Suprapubic skin (tissue), 4 donors: Measurements from ENCODE around the gene LSP1. TPM values are rescaled to one million over a fixed set of nuclear protein-coding genes. Genes with fewer than 3 reads are reported as not detected.
A peak's percentile ranks its signal among the peaks of the same experiment; 100 is the strongest.

ENCODE experiments used
- DNase-seq, 2 donors: peaks; one replicate each; pipeline ENCODE4 v3.0.0-alpha.2; 2019; ENCODE audit warnings: low spot score in 2 of 2
- H3K27ac ChIP-seq: fragments of 200-600 bp; sonication (generic); one replicate; pipeline ENCODE4 v1.5.1; 2019
- H3K27me3 ChIP-seq: fragments of 200-600 bp; sonication (generic); one replicate; pipeline ENCODE4 v1.5.1; 2019
- H3K36me3 ChIP-seq: fragments of 200-600 bp; sonication (generic); one replicate; pipeline ENCODE4 v1.5.1; 2019
- H3K4me1 ChIP-seq: fragments of 200-600 bp; sonication (generic); one replicate; pipeline ENCODE4 v1.5.1; 2019
- H3K4me3 ChIP-seq: fragments of 200-600 bp; sonication (generic); one replicate; pipeline ENCODE4 v1.5.1; 2019; ENCODE audit warnings: mild to moderate bottlenecking
- H3K9me3 ChIP-seq: fragments of 200-600 bp; sonication (generic); one replicate; pipeline ENCODE4 v1.5.1; 2019
- CTCF ChIP-seq, 2 donors: fragments of 200-600 bp in 1 of 2; fragments of 450-650 bp in 1 of 2; sonication (generic) in 1 of 2; IDR thresholded peaks; one replicate each; pipeline ENCODE4 v1.5.1; 2016 to 2019; ENCODE audit warnings: antibody characterized with exemption in 2 of 2, mild to moderate bottlenecking in 1 of 2, moderate library complexity in 1 of 2
- EP300 ChIP-seq: sonication (generic); formaldehyde crosslinking; IDR thresholded peaks from one replicate; pipeline ENCODE4 v1.6.1; 2017; ENCODE audit warnings: antibody characterized with exemption
- POLR2A ChIP-seq, 2 donors: fragments of 450-650 bp; IDR thresholded peaks; one replicate each; pipeline ENCODE4 v1.6.1; 2017; ENCODE audit warnings: antibody characterized with exemption in 2 of 2, mild to moderate bottlenecking in 2 of 2, moderate library complexity in 2 of 2
- POLR2AphosphoS5 ChIP-seq, 3 donors: sonication (generic); formaldehyde crosslinking; IDR thresholded peaks; one replicate each; pipeline ENCODE4 v1.6.1; 2017; ENCODE audit warnings: antibody characterized with exemption in 3 of 3
- WGBS: methylation state at CpG from one replicate; pipeline ENCODE4 v1.1.5; 2018; 5-methylcytosine and 5-hydroxymethylcytosine counted together
- total RNA-seq, 4 donors: library from RNA; depleted of rRNA; stranded (reverse); fragments of >200 nt; gene quantifications; one replicate each; pipeline ENCODE4 v1.1.0, GENCODE V29; 2016

The LSP1 gene
- total RNA-seq, 4 donors from 2014 or later, result 70.4 to 134 (median 107) TPM

GRCh38 chr11:1852271-1852876 is 510 bp upstream of the LSP1 start:
- WGBS, result 80% methylated on average over 17 of the region's 25 CpGs
- Histone ChIP-seq H3K36me3 (no peaks in the 10 kb centered on the region), H3K9me3 (no peaks in the 10 kb centered on the region), H3K27me3 (no peaks in the 10 kb centered on the region), H3K4me1 (no peaks in the 10 kb centered on the region), H3K27ac (no peak overlapping the region), H3K4me3 (peak overlapping the region; percentile 5)
- DNase-seq, result no peak
- no peak for TF ChIP-seq EP300
- no peak for TF ChIP-seq CTCF (IDR thresholded peaks at IDR 0.05)
- TF ChIP-seq POLR2AphosphoS5 (IDR thresholded peaks at IDR 0.05), result no peak
- TF ChIP-seq POLR2A (IDR thresholded peaks at IDR 0.05), result no peak

- H3K4me3 ChIP-seq, result peak overlapping the region; percentile 29
- H3K9me3 ChIP-seq, result no peaks in the 10 kb centered on the region
- TF ChIP-seq POLR2AphosphoS5 (IDR thresholded peaks at IDR 0.05), result no peak
- no peak for TF ChIP-seq EP300
- TF ChIP-seq POLR2A (IDR thresholded peaks at IDR 0.05), result no peak
- no peak for TF ChIP-seq CTCF (IDR thresholded peaks at IDR 0.05)
- WGBS, result 96% methylated on average over 9 of the region's 19 CpGs
- no peaks in the 10 kb centered on the region for H3K36me3 ChIP-seq
- no peak overlapping the region for H3K27ac ChIP-seq
- no peaks in the 10 kb centered on the region for H3K27me3 ChIP-seq
- H3K4me1 ChIP-seq, result no peaks in the 10 kb centered on the region
- DNase-seq, result no peak
Measured at GRCh38 chr11:1853376-1854131, 670 bp downstream of the LSP1 start.

GRCh38 chr11:1854132-1854948 is 1.5 kb downstream of the LSP1 start:
- Histone ChIP-seq H3K27me3 (no peaks in the 10 kb centered on the region), H3K4me1 (no peaks in the 10 kb centered on the region), H3K9me3 (no peaks in the 10 kb centered on the region), H3K27ac (no peak overlapping the region), H3K36me3 (no peaks in the 10 kb centered on the region), H3K4me3 (peak overlapping the region; percentile 29)
- no peak for TF ChIP-seq POLR2AphosphoS5 (IDR thresholded peaks at IDR 0.05)
- TF ChIP-seq POLR2A (IDR thresholded peaks at IDR 0.05), result no peak
- no peak for TF ChIP-seq EP300
- TF ChIP-seq CTCF (IDR thresholded peaks at IDR 0.05), result no peak
- no peak for DNase-seq
- no CpG with 5 or more reads among the region's 27 CpGs for WGBS

GRCh38 chr11:1854949-1855885 is 2.3 kb downstream of the LSP1 start:
- Histone ChIP-seq H3K27ac (no peak overlapping the region), H3K4me1 (no peaks in the 10 kb centered on the region), H3K9me3 (no peaks in the 10 kb centered on the region), H3K27me3 (no peaks in the 10 kb centered on the region), H3K4me3 (no peak overlapping the region), H3K36me3 (no peaks in the 10 kb centered on the region)
- TF ChIP-seq EP300 (no peak), POLR2AphosphoS5 (IDR thresholded peaks at IDR 0.05) (no peak), POLR2A (IDR thresholded peaks at IDR 0.05) (no peak), CTCF (IDR thresholded peaks at IDR 0.05) (no peak)
- 82% methylated on average over 9 of the region's 26 CpGs for WGBS
- DNase-seq, result no peak
